Neural progenitor cell (in vitro differentiated cells): ENCODE results near the gene CRELD1. TPM values are rescaled to one million over a fixed set of nuclear protein-coding genes. Genes with fewer than 3 reads are reported as not detected.

ENCODE experiments used
- DNase-seq: peaks from one replicate; pipeline ENCODE4 v3.0.0-alpha.2; 2016; ENCODE audit warnings: low spot score
- H2AFZ ChIP-seq: fragments of 200-600 bp; sonication (generic); replicated peaks from 2 replicates; pipeline ENCODE4 v1.6.1; 2016; ENCODE audit warnings: antibody characterized with exemption
- H3F3A ChIP-seq: fragments of 200-600 bp; sonication (generic); 2 replicates; pipeline ENCODE4 v1.6.1; 2016; ENCODE audit warnings: antibody characterized with exemption, low read depth
- H3K27ac ChIP-seq: fragments of 200-600 bp; sonication (generic); 2 replicates; pipeline ENCODE4 v1.5.1; 2016; ENCODE audit warnings: mild to moderate bottlenecking
- H3K27me3 ChIP-seq: fragments of 200-600 bp; sonication (generic); 2 replicates; pipeline ENCODE4 v1.6.1; 2016; ENCODE audit warnings: mild to moderate bottlenecking, moderate library complexity
- H3K36me3 ChIP-seq: fragments of 200-600 bp; sonication (generic); 2 replicates; pipeline ENCODE4 v1.5.1; 2016
- H3K4me1 ChIP-seq: fragments of 200-600 bp; sonication (generic); 2 replicates; pipeline ENCODE4 v1.6.1; 2016; ENCODE audit warnings: mixed run types
- H3K4me2 ChIP-seq: fragments of 200-600 bp; sonication (generic); 2 replicates; pipeline ENCODE4 v1.6.1; 2016
- H3K4me3 ChIP-seq: fragments of 200-600 bp; sonication (generic); 2 replicates; pipeline ENCODE4 v1.5.1; 2016
- H3K79me2 ChIP-seq: fragments of 200-600 bp; sonication (generic); 2 replicates; pipeline ENCODE4 v1.6.1; 2016; ENCODE audit warnings: low read depth
- H3K9ac ChIP-seq: fragments of 200-600 bp; sonication (generic); 2 replicates; pipeline ENCODE4 v1.6.1; 2016
- H3K9me3 ChIP-seq: fragments of 200-600 bp; sonication (generic); 2 replicates; pipeline ENCODE4 v1.5.1; 2016; ENCODE audit warnings: low read depth
- H4K20me1 ChIP-seq: fragments of 200-600 bp; sonication (generic); 2 replicates; pipeline ENCODE4 v1.6.1; 2016; ENCODE audit warnings: low read depth
- H3K27ac Mint-ChIP-seq: 3 replicates; pipeline ENCODE4 v1.8.0; 2021; ENCODE audit warnings: mixed read lengths
- H3K27me3 Mint-ChIP-seq: 2 replicates; pipeline ENCODE4 v1.8.0; 2022; ENCODE audit warnings: low read depth, mild to moderate bottlenecking, inconsistent platforms, moderate library complexity, mixed read lengths; ENCODE audit not compliant: insufficient read depth
- H3K36me3 Mint-ChIP-seq: 3 replicates; pipeline ENCODE4 v1.8.0; 2021; ENCODE audit warnings: mixed read lengths
- H3K4me1 Mint-ChIP-seq: 3 replicates; pipeline ENCODE4 v1.8.0; 2021; ENCODE audit warnings: mixed read lengths
- H3K4me3 Mint-ChIP-seq: 3 replicates; pipeline ENCODE4 v1.8.0; 2021; ENCODE audit warnings: mild to moderate bottlenecking, moderate library complexity, mixed read lengths
- H3K9me3 Mint-ChIP-seq: 3 replicates; pipeline ENCODE4 v1.8.0; 2020; ENCODE audit warnings: mixed read lengths
- CTCF ChIP-seq: fragments of 200-600 bp; sonication (generic); IDR thresholded peaks from 2 replicates; pipeline ENCODE4 v1.5.1; 2017; ENCODE audit warnings: antibody characterized with exemption, mild to moderate bottlenecking
- EZH2 ChIP-seq: fragments of 200-600 bp; sonication (generic); IDR thresholded peaks from 2 replicates; pipeline ENCODE4 v1.6.1; 2017; ENCODE audit warnings: antibody characterized with exemption, mild to moderate bottlenecking, moderate library complexity
- EZH2phosphoT487 ChIP-seq: fragments of 200-600 bp; sonication (generic); IDR thresholded peaks from 2 replicates; pipeline ENCODE4 v1.6.1; 2017; ENCODE audit warnings: antibody characterized with exemption
- total RNA-seq: library from RNA; depleted of rRNA; stranded (reverse); fragments of >200 nt; gene quantifications from 2 replicates; pipeline ENCODE4 v1.2.3, GENCODE V29; 2015; ENCODE audit warnings: low replicate concordance

The CRELD1 gene
- total RNA-seq, 1 donor from 2014 or later: 14.1 TPM

DNA sequence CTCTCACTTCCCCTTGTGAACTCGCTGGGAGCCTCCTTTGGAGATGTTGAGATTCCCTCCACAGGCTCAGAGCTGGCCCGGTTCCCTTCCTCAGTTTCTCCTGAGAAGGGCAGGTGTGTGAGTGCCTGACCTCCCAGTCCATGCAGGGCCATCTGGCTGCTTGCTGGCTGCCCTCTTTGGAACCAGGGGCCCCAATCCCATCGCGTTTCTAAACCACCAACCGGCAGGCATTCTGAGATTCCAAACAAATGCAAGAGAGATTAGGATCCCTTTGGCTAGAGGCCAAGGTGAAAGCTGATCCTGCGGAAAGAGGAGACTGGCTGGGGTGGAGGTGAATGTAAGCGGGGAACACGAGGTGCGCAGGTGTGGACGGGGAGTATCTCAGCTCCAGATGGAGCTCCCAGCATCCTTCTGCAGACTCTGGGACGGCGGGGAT, 21.5 kb downstream of the CRELD1 start:
- peaks cover 13% of the 10 kb centered on the region for H3K27me3 ChIP-seq
- DNase-seq: no peak
- H3F3A ChIP-seq: peaks cover 15% of the 10 kb centered on the region
- no peak overlapping the region for H2AFZ ChIP-seq
- Mint-ChIP-seq H3K27me3 (peaks cover 9% of the 10 kb centered on the region), H3K4me1 (peaks cover 16% of the 10 kb centered on the region), H3K36me3 (no peaks in the 10 kb centered on the region), H3K4me3 (no peak overlapping the region), H3K9me3 (no peaks in the 10 kb centered on the region), H3K27ac (no peak overlapping the region)
- no peak overlapping the region for H3K27ac ChIP-seq
- H3K9me3 ChIP-seq: no peaks in the 10 kb centered on the region
- no peak overlapping the region for H3K9ac ChIP-seq
- peaks cover 4% of the 10 kb centered on the region for H3K4me1 ChIP-seq
- no peak overlapping the region for H3K4me2 ChIP-seq
- no peak overlapping the region for H3K4me3 ChIP-seq
- peaks cover 9% of the 10 kb centered on the region for H4K20me1 ChIP-seq
- TF ChIP-seq CTCF: no peak
- no peak for TF ChIP-seq EZH2
- no peak for TF ChIP-seq EZH2phosphoT487
- no peaks in the 10 kb centered on the region for H3K36me3 ChIP-seq
- peaks cover 5% of the 10 kb centered on the region for H3K79me2 ChIP-seq

- Histone ChIP-seq H3K9ac (no peak overlapping the region), H3K27me3 (peaks cover 13% of the 10 kb centered on the region), H3K36me3 (no peaks in the 10 kb centered on the region), H3F3A (peaks cover 15% of the 10 kb centered on the region), H3K9me3 (no peaks in the 10 kb centered on the region), H4K20me1 (peaks cover 9% of the 10 kb centered on the region), H3K79me2 (peaks cover 5% of the 10 kb centered on the region), H3K4me3 (no peak overlapping the region), H3K4me1 (peaks cover 4% of the 10 kb centered on the region), H2AFZ (no peak overlapping the region), H3K27ac (no peak overlapping the region), H3K4me2 (no peak overlapping the region)
- H3K4me3 Mint-ChIP-seq: no peak overlapping the region
- H3K27me3 Mint-ChIP-seq: peaks cover 9% of the 10 kb centered on the region
- no peak for DNase-seq
- no peak overlapping the region for H3K27ac Mint-ChIP-seq
- H3K36me3 Mint-ChIP-seq: no peaks in the 10 kb centered on the region
- peaks cover 16% of the 10 kb centered on the region for H3K4me1 Mint-ChIP-seq
- TF ChIP-seq CTCF (no peak), EZH2phosphoT487 (no peak), EZH2 (no peak)
- no peaks in the 10 kb centered on the region for H3K9me3 Mint-ChIP-seq
Observed at GRCh38 chr3:9955611-9956352, 22.1 kb downstream of the CRELD1 start.

DNA sequence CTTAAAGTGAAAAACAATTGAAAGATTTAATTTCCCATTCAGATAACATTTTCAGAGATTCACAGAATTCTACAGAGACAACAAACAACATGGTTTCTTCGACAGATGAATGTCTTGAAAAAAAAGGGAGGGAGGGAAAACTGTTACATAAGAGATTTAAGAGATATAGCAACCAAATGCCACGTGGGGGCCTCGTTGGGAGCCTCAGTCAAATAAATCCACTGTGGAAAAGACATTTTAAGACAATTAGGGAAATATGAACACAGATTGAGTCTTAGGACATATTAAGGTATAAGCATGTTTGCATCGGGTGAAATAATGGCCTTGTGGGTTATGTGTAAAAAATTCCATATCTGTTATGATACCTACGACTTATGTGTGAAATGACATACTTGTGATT, 23.6 kb downstream of the CRELD1 start:
- H3K4me1 ChIP-seq: no peaks in the 10 kb centered on the region
- H3K4me2 ChIP-seq: no peak overlapping the region
- H3K27me3 Mint-ChIP-seq: peaks cover 9% of the 10 kb centered on the region
- H4K20me1 ChIP-seq: no peaks in the 10 kb centered on the region
- H3K9ac ChIP-seq: no peak overlapping the region
- H3K79me2 ChIP-seq: no peaks in the 10 kb centered on the region
- H3K36me3 Mint-ChIP-seq: no peaks in the 10 kb centered on the region
- no peak overlapping the region for H3K27ac ChIP-seq
- no peak overlapping the region for H3K4me3 ChIP-seq
- H3K36me3 ChIP-seq: no peaks in the 10 kb centered on the region
- DNase-seq: no peak
- TF ChIP-seq EZH2phosphoT487: no peak
- TF ChIP-seq CTCF: peak; percentile 22
- H3K27ac Mint-ChIP-seq: no peak overlapping the region
- no peak overlapping the region for H2AFZ ChIP-seq
- peaks cover 13% of the 10 kb centered on the region for H3K27me3 ChIP-seq
- H3K4me1 Mint-ChIP-seq: peaks cover 14% of the 10 kb centered on the region
- no peaks in the 10 kb centered on the region for H3K9me3 ChIP-seq
- no peak overlapping the region for H3K4me3 Mint-ChIP-seq
- no peaks in the 10 kb centered on the region for H3K9me3 Mint-ChIP-seq
- H3F3A ChIP-seq: peaks cover 12% of the 10 kb centered on the region
